Activated T-cell treated with anti-CD3 and anti-CD28 coated beads, Interleukin-2, amount 50 U/mL, for 1 hour (primary cell): ENCODE measurements around the gene STXBP6.
"Not testable (repeated sequence)": the region's sequence is repeated elsewhere in the genome, so short reads cannot be mapped to it uniquely, and the experiment has no call there.

Source experiments
- DNase-seq: peaks from one replicate; pipeline ENCODE4 v3.0.0-alpha.2; 2020

The STXBP6 gene

GRCh38 chr14:24785698-24786097 is 264.2 kb downstream of the STXBP6 start:
- no peak for DNase-seq

GRCh38 chr14:24784981-24785380 is 265.0 kb downstream of the STXBP6 start:
- DNase-seq = no peak

GRCh38 chr14:24783791-24784190 is 266.2 kb downstream of the STXBP6 start:
- no peak for DNase-seq

- DNase-seq = no peak
Measured at GRCh38 chr14:24780281-24780680, 269.7 kb downstream of the STXBP6 start.

- no peak for DNase-seq
Measured at GRCh38 chr14:24777678-24778077, 272.3 kb downstream of the STXBP6 start.

- no peak for DNase-seq
Measured at GRCh38 chr14:24775950-24776349, 274.0 kb downstream of the STXBP6 start.

- no peak for DNase-seq
Measured at GRCh38 chr14:24774187-24774915, 275.6 kb downstream of the STXBP6 start.

- DNase-seq = not testable (repeated sequence)
Measured at GRCh38 chr14:24773564-24773963, 276.4 kb downstream of the STXBP6 start.

- DNase-seq = no peak
Measured at GRCh38 chr14:24766434-24766833, 283.5 kb downstream of the STXBP6 start.

GRCh38 chr14:24761141-24761540 is 288.8 kb downstream of the STXBP6 start:
- no peak for DNase-seq
